Stimulated activated CD4-positive, alpha-beta T cell treated with anti-CD3 and anti-CD28 coated beads, Interleukin-1b, Interleukin-23, amount 100 ng/mL, for 4 hours (primary cell): ENCODE measurements around the gene TDP1.
"Not testable (repeated sequence)": the region's sequence is repeated elsewhere in the genome, so short reads cannot be mapped to it uniquely, and the experiment has no call there.

Experiments
- DNase-seq, 2 donors: peaks; one replicate each; pipeline ENCODE4 v3.0.0-alpha.2; 2020; ENCODE audit warnings: low read depth in 2 of 2

Gene TDP1

GRCh38 chr14:90049390-90049789, 93.7 kb downstream of the TDP1 start:
- DNase-seq = no peak

- DNase-seq = no peak
These were observed 94.5 kb downstream of the TDP1 start for GRCh38 chr14:90050271-90050670.

GRCh38 chr14:90053044-90053443, 97.3 kb downstream of the TDP1 start:
- DNase-seq = no peak

- DNase-seq = no peak
These were observed 99.1 kb downstream of the TDP1 start for GRCh38 chr14:90054803-90055202.

- no peak for DNase-seq
These were observed 101.1 kb downstream of the TDP1 start for GRCh38 chr14:90056826-90057225.

- DNase-seq = no peak
These were observed 103.2 kb downstream of the TDP1 start for GRCh38 chr14:90058876-90059458.

GRCh38 chr14:90060312-90060964, 104.7 kb downstream of the TDP1 start:
- DNase-seq = peak; percentile 29 to 48

GRCh38 chr14:90060965-90061684, 105.4 kb downstream of the TDP1 start:
- DNase-seq = no peak

- DNase-seq = no peak
These were observed 106.0 kb downstream of the TDP1 start, which contains the start of gene KCNK13 for GRCh38 chr14:90061685-90062126. Gene KCNK13 (plus strand): TSS chr14:90061994. CDS start chr14:90062206, 212 bp downstream.

- DNase-seq = no peak
These were observed 106.5 kb downstream of the TDP1 start for GRCh38 chr14:90062127-90062794.

- no peak for DNase-seq
These were observed 107.3 kb downstream of the TDP1 start for GRCh38 chr14:90062822-90063539.

GRCh38 chr14:90072350-90072749, 116.6 kb downstream of the TDP1 start:
- no peak for DNase-seq

- no peak for DNase-seq
These were observed 123.8 kb downstream of the TDP1 start for GRCh38 chr14:90079576-90079975.

- no peak for DNase-seq
These were observed 131.7 kb downstream of the TDP1 start for GRCh38 chr14:90087433-90087832.

GRCh38 chr14:90088176-90088575, 132.4 kb downstream of the TDP1 start:
- DNase-seq = no peak

- not testable (repeated sequence) for DNase-seq
These were observed 133.8 kb downstream of the TDP1 start for GRCh38 chr14:90089486-90089885.

- DNase-seq = no peak
These were observed 135.7 kb downstream of the TDP1 start for GRCh38 chr14:90091393-90091792.

GRCh38 chr14:90093942-90094595, 138.3 kb downstream of the TDP1 start:
- no peak for DNase-seq
